GM18870 (cell line): ENCODE data around the gene MATCAP1.

Source experiments
- ATAC-seq: cut with Tn5 transposase; IDR thresholded peaks from one replicate; pipeline ENCODE4 v1.9.1; 2021; ENCODE audit warnings: moderate library complexity; ENCODE audit not compliant: unreplicated experiment

The MATCAP1 gene

GRCh38 chr16:67191995-67192681 lies 8.4 kb upstream of the MATCAP1 start, which contains the start of gene E2F4:
TSS of gene E2F4 (plus strand) at chr16:67192155. CDS start at chr16:67192228, 73 bp downstream.
- peak; percentile 54 for ATAC-seq

DNA sequence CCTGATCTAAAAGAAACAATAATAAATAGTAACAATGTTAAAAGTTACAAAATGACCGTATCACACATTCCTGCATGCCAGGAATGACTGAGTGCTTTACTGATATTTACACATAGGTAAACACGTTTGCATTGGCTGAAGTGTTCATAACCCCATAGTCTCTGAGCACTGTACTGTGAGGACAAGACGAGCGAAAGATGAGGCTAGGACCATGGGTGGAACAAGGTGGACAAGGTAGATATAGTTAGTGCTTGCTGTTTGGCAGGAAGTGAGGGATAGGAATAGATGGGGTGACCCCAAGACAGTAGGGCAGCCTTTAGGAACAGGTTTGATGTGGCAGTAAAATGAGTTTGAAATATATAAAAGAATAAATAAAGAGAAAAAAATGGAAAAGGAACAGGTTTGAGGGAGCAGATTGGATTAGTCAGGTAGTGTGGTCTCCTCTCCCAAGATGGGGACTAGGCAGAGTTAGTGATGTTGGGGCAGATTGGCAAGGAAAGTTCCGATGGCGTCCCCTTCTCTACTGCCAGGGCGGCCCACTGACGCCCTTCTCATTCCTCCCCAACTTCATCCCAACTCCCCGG lies 7.7 kb upstream of the MATCAP1 start:
- ATAC-seq: no peak

DNA sequence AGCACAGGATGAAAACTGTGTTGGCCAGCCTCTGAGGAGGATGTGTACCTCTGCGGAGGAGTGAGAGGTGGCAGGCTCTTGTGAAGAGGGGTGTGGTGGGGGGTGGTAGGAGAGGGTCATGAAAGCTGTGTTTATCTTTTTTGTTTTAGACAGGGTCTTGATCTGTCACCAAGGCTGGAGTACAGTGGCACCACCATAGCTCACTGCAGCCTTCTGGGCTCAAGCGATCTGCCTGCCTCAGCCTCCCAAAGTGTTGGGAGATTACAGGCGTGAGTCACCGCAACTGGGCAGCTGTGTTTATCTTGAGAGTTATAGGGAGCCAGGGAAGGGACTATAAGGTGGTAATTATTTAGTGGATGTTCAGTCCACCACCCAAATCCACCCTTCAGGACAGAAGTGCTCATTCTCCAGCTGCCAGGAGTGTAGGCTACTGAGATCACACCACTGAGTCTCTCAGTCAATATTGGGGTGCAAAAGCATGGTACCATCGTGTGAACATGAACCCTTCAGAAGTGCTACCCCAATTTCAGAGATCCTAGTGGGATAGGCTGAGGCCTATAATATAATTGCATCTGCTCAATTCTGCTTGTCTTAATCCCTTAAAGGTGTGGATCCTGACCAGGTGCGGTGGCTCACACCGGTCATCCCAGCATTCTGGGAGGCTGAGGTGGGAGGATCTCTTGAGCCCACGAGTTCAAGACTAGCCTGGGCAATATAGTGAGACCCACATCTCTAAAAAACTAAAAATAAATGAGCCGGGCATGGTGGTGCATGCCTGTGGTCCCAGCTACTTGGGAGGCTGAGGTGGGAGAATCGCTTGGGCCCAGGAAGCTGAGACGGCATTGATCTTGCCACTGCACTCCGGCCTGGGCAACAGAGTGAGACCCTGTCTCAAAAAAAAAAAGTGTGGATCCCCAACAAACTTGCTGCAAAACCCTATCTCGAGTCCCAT lies 7.0 kb upstream of the MATCAP1 start:
- ATAC-seq: no peak

DNA sequence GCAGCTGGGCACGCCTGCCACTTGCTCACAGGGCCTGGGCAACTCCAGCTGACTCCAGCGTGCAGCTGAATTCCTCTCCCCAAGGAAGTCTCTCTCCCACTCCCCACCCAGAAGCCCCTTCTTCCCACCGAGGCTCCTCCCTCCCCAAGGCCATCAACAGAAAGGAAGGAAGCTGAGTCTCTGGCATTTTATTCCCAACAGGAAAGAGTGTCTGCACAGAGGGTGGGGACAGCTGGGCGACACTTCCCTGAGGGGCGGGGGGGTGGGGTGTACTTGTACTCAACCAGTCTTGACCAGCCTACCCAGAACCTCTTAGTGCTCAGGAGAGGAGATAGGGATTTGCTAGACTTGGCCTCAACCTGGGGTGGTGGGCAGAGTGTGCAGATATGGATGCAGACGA lies 6.3 kb upstream of the MATCAP1 start, which contains the start of gene EXOC3L1:
TSS of gene EXOC3L1 (minus strand) at position 96 of the 400 bp plus-strand sequence. CDS start 460 bp downstream, outside the sequence.
- ATAC-seq: no peak

DNA sequence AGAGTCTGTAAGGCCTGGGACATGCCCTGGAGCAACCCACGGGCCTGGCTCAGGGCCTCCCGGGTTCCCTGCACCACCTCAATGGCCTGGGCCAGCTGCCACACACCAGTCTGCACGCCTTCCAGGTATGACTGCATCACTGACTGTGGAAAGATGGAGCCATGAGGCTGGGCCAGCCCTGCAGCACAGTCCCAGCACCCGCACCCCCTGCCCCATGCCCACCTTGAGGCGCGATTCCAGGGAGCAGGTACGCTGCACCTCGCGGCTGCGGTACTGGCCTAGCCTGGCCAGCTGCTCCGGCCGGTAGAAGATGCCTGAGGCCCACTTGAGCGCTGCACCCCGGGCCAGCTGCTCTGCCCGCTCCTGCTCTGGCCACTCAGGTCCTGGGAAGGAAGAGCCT lies 5.0 kb upstream of the MATCAP1 start:
- ATAC-seq: no peak

DNA sequence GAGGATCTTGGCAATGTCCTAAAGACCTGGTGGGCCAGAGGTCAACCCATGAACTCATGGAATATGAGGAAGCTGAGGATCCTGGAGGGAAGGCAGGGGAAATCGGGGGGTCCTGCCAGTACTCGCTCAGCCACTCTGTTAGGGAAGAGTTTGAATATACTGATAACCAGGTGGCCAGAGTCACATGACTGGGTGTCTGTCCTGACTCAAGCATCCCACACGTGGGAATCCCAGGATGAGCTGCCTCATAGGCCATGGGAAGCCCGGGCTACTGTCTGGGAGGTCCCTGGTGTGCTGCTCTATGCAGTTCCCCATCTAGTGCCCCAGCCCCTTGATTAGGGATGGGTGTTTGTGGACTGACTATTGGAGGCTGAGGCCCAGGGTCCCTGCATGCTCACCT lies 4.6 kb upstream of the MATCAP1 start:
- ATAC-seq: no peak

GRCh38 chr16:67187175-67187890 lies 3.6 kb upstream of the MATCAP1 start:
- no peak for ATAC-seq

- no peak for ATAC-seq
These were observed 2.8 kb upstream of the MATCAP1 start for GRCh38 chr16:67186550-67186950.

- no peak for ATAC-seq
These were observed 1.9 kb upstream of the MATCAP1 start for GRCh38 chr16:67185651-67186134.

- ATAC-seq: no peak
These were observed 1.4 kb upstream of the MATCAP1 start for GRCh38 chr16:67184995-67185650.

DNA sequence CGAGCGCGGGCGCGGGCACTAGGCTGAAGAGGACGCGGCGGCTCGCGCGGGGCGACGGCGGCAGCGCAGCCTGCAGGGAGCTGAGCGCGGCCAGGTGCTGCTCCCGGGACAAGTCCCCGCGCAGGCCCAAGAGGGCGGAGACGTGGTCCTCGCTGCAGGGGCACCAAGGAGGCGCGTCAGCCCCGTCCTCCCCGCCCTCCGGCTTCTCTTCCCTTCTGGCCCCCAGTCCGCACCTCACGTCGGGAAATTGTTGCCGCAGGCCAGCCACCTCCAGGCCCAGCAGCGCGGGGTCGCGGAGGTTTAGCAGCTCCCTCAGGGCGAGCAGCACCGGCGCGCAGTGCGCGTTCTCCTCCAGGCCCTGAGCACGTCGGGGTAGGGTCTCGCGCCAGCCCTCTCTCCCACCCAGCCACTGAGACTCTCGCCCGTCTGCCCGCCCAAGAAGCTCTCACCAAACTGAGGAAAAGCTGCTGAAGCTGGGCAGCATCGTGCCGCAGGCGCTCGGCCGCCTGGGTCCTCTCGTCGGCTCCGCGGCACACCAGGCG lies 761 bp upstream of the MATCAP1 start:
- no peak for ATAC-seq

DNA sequence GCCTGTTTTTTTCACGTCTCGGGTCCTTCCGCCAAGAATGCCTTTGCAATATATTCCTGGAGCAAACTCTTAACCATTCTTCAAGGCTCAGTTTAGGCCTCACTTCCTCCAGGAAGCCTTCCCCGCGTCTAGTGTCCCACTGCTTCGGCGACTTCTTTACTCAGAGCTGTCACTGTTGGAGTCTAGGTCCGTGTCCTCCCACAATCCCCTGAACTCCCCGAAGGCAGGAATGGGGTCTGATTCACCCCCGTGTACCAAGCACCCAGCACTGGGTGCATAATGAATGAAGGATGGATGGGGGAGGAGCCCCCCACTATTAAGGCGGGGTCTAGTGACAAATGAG lies 508 bp downstream of the MATCAP1 start:
- ATAC-seq: no peak

- no peak for ATAC-seq
These were observed 1.5 kb downstream of the MATCAP1 start for GRCh38 chr16:67182288-67182687.

GRCh38 chr16:67181346-67181745 lies 2.4 kb downstream of the MATCAP1 start:
- no peak for ATAC-seq

GRCh38 chr16:67180166-67180565 lies 3.6 kb downstream of the MATCAP1 start:
- ATAC-seq: no peak

GRCh38 chr16:67179421-67180080 lies 4.2 kb downstream of the MATCAP1 start:
- ATAC-seq: no peak

GRCh38 chr16:67177743-67178699 lies 5.7 kb downstream of the MATCAP1 start:
- ATAC-seq: no peak

DNA sequence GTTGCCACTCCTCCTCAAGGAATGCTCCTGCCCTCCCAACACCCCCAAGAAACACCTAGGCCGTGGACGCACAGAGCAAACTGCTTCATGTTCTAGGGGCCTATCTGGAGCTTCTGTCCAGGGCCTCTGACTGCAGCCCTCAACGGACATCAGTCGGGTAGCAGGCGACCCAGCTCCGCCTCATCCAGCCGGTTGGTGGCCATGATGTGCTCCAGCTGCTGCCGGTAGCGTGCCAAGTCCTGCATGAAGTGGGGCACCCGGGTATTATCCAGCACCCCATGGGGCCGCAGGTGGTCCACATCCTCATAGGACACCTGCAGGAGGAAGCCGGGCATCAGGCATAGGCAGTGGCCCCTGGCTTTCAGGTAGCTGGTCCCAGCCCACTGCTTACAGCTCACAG lies 7.1 kb downstream of the MATCAP1 start:
- no peak for ATAC-seq
